Gastroesophageal sphincter (tissue), 4 donors: ENCODE results near the gene BCL2L12. TPM values are rescaled to one million over a fixed set of nuclear protein-coding genes. Genes with fewer than 3 reads are reported as not detected.

Experiments used
- ATAC-seq: fragments of 150-250 bp; one replicate; pipeline ENCODE4 v1.9.1; 2016; ENCODE audit warnings: mild to moderate bottlenecking, moderate library complexity
- H3K27ac ChIP-seq, 4 donors: fragments of 200-600 bp; sonication (generic) in 3 of 4; 1 replicate in 3 of 4; 2 replicates in 1 of 4; pipeline ENCODE4 v1.5.1; 2016 to 2019
- H3K27me3 ChIP-seq: fragments of 200-600 bp; sonication (generic); one replicate; pipeline ENCODE4 v1.5.1; 2019
- H3K36me3 ChIP-seq, 2 donors: fragments of 200-600 bp; sonication (generic); one replicate each; pipeline ENCODE4 v1.5.1; 2019; ENCODE audit warnings: control low read depth in 1 of 2
- H3K4me1 ChIP-seq, 3 donors: fragments of 200-600 bp; sonication (generic); 1 replicate in 2 of 3; 2 replicates in 1 of 3; pipeline ENCODE4 v1.5.1; 2016 to 2019; ENCODE audit warnings: control low read depth in 2 of 3
- H3K4me3 ChIP-seq, 2 donors: fragments of 200-600 bp; sonication (generic); one replicate each; pipeline ENCODE4 v1.5.1; 2019; ENCODE audit warnings: mild to moderate bottlenecking in 1 of 2, moderate library complexity in 1 of 2
- H3K9me3 ChIP-seq, 3 donors: fragments of 200-600 bp; sonication (generic); one replicate each; pipeline ENCODE4 v1.5.1; 2017 to 2019; ENCODE audit warnings: control low read depth in 2 of 3
- EP300 ChIP-seq: sonication (generic); formaldehyde crosslinking; IDR thresholded peaks from one replicate; pipeline ENCODE4 v1.6.1; 2017; ENCODE audit warnings: antibody characterized with exemption, mild to moderate bottlenecking
- POLR2A ChIP-seq, 2 donors: fragments of 450-650 bp; IDR thresholded peaks; one replicate each; pipeline ENCODE4 v1.6.1; 2017; ENCODE audit warnings: antibody characterized with exemption in 2 of 2, mild to moderate bottlenecking in 2 of 2, moderate library complexity in 1 of 2
- POLR2AphosphoS5 ChIP-seq: sonication (generic); formaldehyde crosslinking; IDR thresholded peaks from one replicate; pipeline ENCODE4 v1.6.1; 2017; ENCODE audit warnings: antibody characterized with exemption
- WGBS, 2 donors: methylation state at CpG; one replicate each; pipeline ENCODE4 v1.1.5; 2018; ENCODE audit warnings: low coverage in 1 of 2; 5-methylcytosine and 5-hydroxymethylcytosine counted together
- total RNA-seq, 4 donors: library from RNA; depleted of rRNA; stranded (reverse); fragments of >200 nt; gene quantifications; one replicate each; pipeline ENCODE4 v1.1.0, GENCODE V29; 2016
- TF ChIP-seq, protein P1 (sequence below), 4 experiments: fragments of 200-600 bp in 2 of 4; fragments of 450-650 bp in 2 of 4; sonication (generic) in 1 of 4; IDR thresholded peaks; one replicate each; pipeline ENCODE4 v1.5.1; 2017 to 2019; ENCODE audit warnings: antibody characterized with exemption in 4 of 4, mild to moderate bottlenecking in 2 of 4, moderate library complexity in 2 of 4

BCL2L12 gene
- total RNA-seq, 4 donors from 2014 or later: 3.3 to 7.9 (median 6.4) TPM

DNA sequence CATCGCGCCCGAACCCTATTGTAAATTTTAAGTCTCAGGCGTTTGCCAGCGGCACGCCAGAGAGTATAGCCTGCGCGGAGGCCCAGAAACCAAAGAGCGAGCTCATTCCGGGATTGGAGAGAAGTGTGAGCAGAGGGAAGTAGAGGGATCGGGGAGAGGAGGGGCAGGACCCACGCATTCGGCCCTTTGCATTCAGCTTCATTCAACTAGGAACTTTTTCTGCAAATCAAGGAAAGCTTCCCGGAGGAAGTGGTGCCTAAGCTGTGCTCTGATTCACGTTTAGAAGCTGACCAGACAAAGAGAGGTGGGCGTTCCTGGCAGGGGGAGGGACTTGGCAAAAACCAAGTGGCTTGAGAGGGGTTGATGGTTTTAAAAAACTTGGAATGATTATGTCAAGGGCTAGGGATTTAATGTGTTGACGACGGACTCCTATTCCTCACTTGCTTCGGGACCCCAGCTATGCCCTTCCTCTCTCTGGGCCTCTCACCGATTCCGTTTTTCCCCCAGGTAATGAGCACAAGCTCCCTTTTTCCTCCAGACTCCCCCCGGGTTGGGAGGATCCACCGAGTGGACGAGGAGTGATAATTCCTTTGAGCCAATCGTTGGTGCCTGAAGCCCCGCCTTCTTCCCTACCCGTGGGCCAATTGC is 10.5 kb downstream of the BCL2L12 start:
- H3K27me3 ChIP-seq: no peaks in the 10 kb centered on the region
- H3K4me3 ChIP-seq: peak overlapping the region; percentile 21 to 42
- peak; percentile 57 for ATAC-seq
- peak overlapping the region; percentile 81 to 94 (median 88) for H3K27ac ChIP-seq
- no peaks in the 10 kb centered on the region for H3K9me3 ChIP-seq
- H3K36me3 ChIP-seq: peaks cover 0 to 4% of the 10 kb centered on the region in 2 donors
- WGBS, 2 donors: 0 to 5% methylated on average over 8 to 18 of the region's 27 CpGs
- TF ChIP-seq POLR2A (IDR thresholded peaks at IDR 0.05) (peak in 1 of 2 donors; percentile 20), EP300 (no peak)
- TF ChIP-seq, protein P1, sequence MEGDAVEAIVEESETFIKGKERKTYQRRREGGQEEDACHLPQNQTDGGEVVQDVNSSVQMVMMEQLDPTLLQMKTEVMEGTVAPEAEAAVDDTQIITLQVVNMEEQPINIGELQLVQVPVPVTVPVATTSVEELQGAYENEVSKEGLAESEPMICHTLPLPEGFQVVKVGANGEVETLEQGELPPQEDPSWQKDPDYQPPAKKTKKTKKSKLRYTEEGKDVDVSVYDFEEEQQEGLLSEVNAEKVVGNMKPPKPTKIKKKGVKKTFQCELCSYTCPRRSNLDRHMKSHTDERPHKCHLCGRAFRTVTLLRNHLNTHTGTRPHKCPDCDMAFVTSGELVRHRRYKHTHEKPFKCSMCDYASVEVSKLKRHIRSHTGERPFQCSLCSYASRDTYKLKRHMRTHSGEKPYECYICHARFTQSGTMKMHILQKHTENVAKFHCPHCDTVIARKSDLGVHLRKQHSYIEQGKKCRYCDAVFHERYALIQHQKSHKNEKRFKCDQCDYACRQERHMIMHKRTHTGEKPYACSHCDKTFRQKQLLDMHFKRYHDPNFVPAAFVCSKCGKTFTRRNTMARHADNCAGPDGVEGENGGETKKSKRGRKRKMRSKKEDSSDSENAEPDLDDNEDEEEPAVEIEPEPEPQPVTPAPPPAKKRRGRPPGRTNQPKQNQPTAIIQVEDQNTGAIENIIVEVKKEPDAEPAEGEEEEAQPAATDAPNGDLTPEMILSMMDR (IDR thresholded peaks at IDR 0.05): peak in 1 of 4 experiments; percentile 13
- H3K4me1 ChIP-seq: peaks cover 0 to 66% (median 19%) of the 10 kb centered on the region in 3 donors

DNA sequence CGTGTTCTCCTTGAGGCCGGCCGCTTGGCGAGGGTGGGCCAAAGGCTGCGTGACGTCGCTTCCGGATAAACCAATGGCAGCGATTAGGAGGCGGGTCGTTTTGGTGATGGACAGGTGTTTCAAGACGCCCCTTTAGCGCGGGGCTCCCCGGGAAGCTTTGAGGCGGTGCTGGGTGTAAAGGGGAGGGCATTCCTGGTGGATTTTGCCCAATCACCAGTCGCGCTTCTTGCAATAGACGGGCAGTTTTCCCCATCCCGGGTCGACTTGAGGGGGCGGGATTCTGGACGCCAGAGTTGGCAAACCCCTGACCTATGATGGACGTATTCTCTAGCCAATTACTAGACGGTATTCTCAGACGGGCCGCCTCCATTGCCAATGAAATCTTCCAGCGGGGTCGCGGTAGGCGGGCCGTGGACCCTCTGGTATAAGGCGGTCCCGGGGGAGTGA is 11.1 kb downstream of the BCL2L12 start:
- peak; percentile 91 for ATAC-seq
- peak overlapping the region; percentile 70 to 96 (median 93) for H3K27ac ChIP-seq
- no peaks in the 10 kb centered on the region for H3K9me3 ChIP-seq
- H3K27me3 ChIP-seq: no peaks in the 10 kb centered on the region
- no CpG with 5 or more reads among the region's 34 CpGs for WGBS, 2 donors
- H3K4me3 ChIP-seq: peak overlapping the region; percentile 88 to 100
- TF ChIP-seq, protein P1 (IDR thresholded peaks at IDR 0.05): no peak
- peak; percentile 53 for TF ChIP-seq POLR2AphosphoS5
- peaks cover 0 to 69% (median 19%) of the 10 kb centered on the region in 3 donors for H3K4me1 ChIP-seq
- peaks cover 0 to 10% of the 10 kb centered on the region in 2 donors for H3K36me3 ChIP-seq

DNA sequence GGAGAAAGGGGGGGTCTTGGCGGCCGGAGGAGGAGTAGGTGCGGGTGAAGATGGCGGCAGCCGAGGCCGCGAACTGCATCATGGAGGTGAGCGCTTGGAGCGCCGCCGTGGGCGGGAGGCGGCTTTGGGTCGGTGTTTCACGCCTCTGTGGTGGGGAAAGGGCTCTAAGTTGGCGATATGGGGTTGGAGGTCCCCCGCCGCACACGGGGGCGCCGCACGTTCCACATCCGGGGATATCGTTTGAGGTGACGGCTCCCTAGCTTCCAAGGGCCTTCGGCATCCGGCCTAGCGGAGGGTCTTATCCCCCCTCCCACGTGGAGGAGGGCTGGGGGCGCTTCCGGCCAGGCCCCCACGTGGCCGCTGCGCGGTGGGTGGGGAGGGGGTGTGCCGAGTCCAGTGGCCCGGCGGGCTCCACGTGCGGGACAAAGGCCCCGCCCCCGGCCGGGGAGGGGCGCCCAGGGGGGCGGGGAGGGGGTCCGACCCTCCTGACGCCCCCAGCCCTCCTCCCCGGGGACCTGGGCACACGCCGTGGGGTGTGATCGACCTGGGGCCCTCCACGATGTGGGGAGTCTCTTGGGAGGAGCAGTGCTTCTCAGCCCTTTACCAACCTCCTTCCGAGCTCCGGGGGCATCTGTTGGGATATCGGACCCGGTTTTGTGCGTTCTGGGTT is 11.6 kb downstream of the BCL2L12 start, which contains the start of gene PRMT1:
PRMT1 (plus strand) TSS at position 41 of the 670 bp plus-strand sequence; CDS start at position 51, 10 bp downstream.
- peaks cover 0 to 64% (median 19%) of the 10 kb centered on the region in 3 donors for H3K4me1 ChIP-seq
- H3K9me3 ChIP-seq: no peaks in the 10 kb centered on the region
- ATAC-seq: no peak
- TF ChIP-seq, protein P1 (IDR thresholded peaks at IDR 0.05): peak in 1 of 4 experiments; percentile 10
- TF ChIP-seq EP300: no peak
- peak; percentile 26 for TF ChIP-seq POLR2AphosphoS5
- peak; percentile 48 to 72 for TF ChIP-seq POLR2A (IDR thresholded peaks at IDR 0.05)
- no peaks in the 10 kb centered on the region for H3K27me3 ChIP-seq
- peak within 1 kb of the TSS; percentile 88 to 100 for H3K4me3 ChIP-seq
- H3K27ac ChIP-seq: peak within 1 kb of the TSS; percentile 81 to 96 (median 93)
- H3K36me3 ChIP-seq: peaks cover 0 to 15% of the 10 kb centered on the region in 2 donors
- 0% methylated on average over 1 of the region's 57 CpGs; no CpG with 5 or more reads in 1 of the 2 donors for WGBS, 2 donors

DNA sequence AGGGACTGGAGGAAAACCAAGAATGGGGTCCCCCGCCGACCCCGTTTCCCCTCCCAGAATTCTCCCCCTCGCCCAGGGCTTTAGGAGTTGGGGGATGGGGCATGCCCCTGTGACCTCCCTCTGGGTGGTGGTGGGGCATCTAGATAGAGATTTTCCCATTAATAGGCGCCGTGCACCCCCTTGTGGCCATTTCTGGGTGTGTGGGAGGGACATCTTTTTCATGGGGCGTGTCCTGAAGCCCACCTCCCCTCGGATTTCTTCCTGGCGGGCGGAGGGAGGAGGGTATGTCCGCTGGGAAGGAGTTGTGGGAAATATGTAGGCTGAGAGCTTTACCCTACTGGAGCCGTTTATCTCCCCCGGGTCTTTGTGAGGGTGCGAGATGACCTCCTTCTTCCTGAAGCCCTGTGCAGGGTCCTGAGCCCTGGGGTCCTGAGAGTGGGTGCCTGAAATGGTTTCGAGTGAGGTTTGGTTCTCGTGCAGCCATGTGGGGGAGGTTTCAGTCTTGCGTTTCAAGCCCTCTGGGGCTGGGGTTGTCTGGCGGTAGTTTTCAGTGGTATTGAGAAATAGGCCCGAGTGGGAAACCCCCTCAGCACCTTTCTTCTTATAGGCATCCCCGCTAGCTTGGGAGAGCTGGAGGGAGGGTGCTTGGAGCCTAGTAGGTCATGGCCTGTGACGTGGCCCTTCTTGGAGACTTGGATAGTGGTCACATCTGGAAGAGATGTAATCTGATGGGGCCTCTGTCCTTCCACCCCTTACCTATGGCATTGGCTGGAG is 12.4 kb downstream of the BCL2L12 start:
- 0% methylated on average over 5 of the region's 21 CpGs; no CpG with 5 or more reads in 1 of the 2 donors for WGBS, 2 donors
- TF ChIP-seq EP300: no peak
- TF ChIP-seq, protein P1 (IDR thresholded peaks at IDR 0.05): peak in 3 of 4 experiments; percentile 53 to 66 (median 63)
- H3K4me3 ChIP-seq: peak overlapping the region; percentile 88 to 100
- H3K36me3 ChIP-seq: peaks cover 0 to 23% of the 10 kb centered on the region in 2 donors
- peaks cover 0 to 61% (median 19%) of the 10 kb centered on the region in 3 donors for H3K4me1 ChIP-seq
- no peaks in the 10 kb centered on the region for H3K9me3 ChIP-seq
- H3K27ac ChIP-seq: peak overlapping the region; percentile 70 to 96 (median 93)
- ATAC-seq: no peak
- no peaks in the 10 kb centered on the region for H3K27me3 ChIP-seq
